ENCODE measurements around the gene CLCN2.

CLCN2 gene

DNA sequence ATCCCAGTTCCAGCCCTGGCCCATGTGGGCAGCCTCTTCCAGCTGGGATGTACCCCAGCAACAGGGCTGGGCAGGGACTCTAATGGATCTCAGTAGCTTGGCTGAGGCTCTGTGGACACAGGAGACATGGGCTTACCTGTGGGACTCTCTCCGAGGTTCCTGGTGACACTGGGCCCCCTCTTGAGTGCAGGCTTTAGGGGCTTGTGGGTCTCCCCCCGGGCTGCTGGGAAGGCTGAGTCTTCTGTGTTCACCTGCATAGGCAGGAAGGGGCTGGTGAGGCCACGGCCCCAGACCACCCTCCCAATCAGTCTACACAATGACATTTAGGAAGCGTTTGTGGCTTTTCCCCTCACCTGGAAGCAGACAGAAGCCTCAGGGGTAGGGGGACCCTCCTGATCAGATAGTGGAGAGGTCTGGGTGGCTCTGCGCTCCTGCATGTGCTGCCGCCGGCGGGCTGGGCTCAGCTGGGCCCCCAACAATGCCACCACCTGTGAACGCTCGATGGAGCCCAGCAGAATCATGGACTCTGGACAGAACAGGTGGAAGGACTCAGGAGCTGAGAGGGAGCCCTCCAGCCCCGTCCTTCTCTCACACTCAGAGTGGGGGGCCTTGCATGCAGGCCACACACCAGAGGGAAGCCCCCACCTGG, 8.4 kb downstream of the CLCN2 start:
- Histone ChIP-seq H3K14ac (ENCODE audit: low read length in 2 of 2) (no peak overlapping the region), H3K23ac (ENCODE audit: low read length in 2 of 2) (no peak overlapping the region)

DNA sequence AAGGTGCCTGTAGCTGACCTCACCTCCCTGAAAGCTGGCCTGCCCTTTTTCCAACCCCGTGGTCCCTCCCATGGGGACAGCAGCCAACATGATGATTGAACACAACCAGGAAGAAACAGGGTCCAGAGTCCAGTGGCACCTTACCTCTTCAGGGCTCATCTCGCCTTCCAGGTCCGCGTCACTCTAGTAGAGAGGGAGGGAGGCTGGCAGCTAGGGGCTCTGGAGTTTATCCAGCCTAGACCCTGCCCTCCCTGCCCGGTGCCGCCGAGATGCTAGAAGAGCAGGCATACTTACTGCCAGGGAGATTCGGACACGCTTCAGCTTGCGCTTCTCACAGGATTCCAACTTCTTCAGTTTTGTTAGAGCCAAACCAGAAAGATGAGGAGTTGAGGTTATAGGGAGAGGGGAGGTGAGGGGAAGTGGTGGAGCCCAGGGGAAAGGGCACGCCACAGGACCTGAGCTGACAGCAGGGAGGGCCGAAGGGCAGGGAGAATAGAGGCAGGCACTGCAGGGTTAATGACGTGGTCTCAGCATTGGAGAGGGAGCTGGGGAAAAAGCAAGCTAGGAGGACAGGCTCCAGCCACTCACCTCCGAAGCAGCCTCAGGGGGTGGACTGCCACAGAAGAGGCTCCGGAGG, 9.1 kb downstream of the CLCN2 start:
- H3K14ac ChIP-seq (ENCODE audit: low read length in 2 of 2) = no peak overlapping the region
- no peak overlapping the region for H2BK15ac ChIP-seq (ENCODE audit: low read depth, poor library complexity, severe bottlenecking)
- no peak overlapping the region for H4K91ac ChIP-seq (ENCODE audit: low read length)
- H3K36me3 ChIP-seq (ENCODE audit: control insufficient read depth in 1 of 2, insufficient read depth in 2 of 2, low read depth in 1 of 2, low read length in 2 of 2) = peaks cover 26 to 52% of the 10 kb centered on the region in 2 experiments
- 94% methylated on average over 15 of the region's 15 CpGs for WGBS
- H2BK5ac ChIP-seq (ENCODE audit: low read depth, low read length, poor library complexity, severe bottlenecking) = no peak overlapping the region
- H3K4me1 ChIP-seq (ENCODE audit: control insufficient read depth, insufficient read depth, low read depth, low read length) = peaks cover 36% of the 10 kb centered on the region
- no peak overlapping the region for H3K4me2 ChIP-seq (ENCODE audit: low read length, poor library complexity, severe bottlenecking)
- H3K27ac ChIP-seq (ENCODE audit: low read length, poor library complexity, severe bottlenecking) = no peak overlapping the region
- H3K9me3 ChIP-seq (ENCODE audit: control insufficient read depth, low read length) = no peaks in the 10 kb centered on the region
- no peak for DNase-seq
- H2AFZ ChIP-seq (ENCODE audit: low read depth, low read length) = no peak overlapping the region
- no peak overlapping the region for H3K9ac ChIP-seq (ENCODE audit: low read length)
- no peak overlapping the region for H3K4me3 ChIP-seq (ENCODE audit: insufficient read depth in 1 of 2, low read depth in 1 of 2, low read length in 2 of 2)
- no peak overlapping the region for H2BK12ac ChIP-seq (ENCODE audit: low read length in 2 of 2)
- H3K79me1 ChIP-seq (replicated peaks; ENCODE audit: low read length, poor library complexity, severe bottlenecking) = peaks cover 3% of the 10 kb centered on the region
- H3K27me3 ChIP-seq (ENCODE audit: control insufficient read depth in 1 of 2, insufficient read depth in 1 of 2, low read length in 2 of 2) = no peaks in the 10 kb centered on the region
- H2AK5ac ChIP-seq (ENCODE audit: low read length, severe bottlenecking) = peak overlapping the region; percentile 47
- no peak overlapping the region for H3K23ac ChIP-seq (ENCODE audit: low read length in 2 of 2)
- H2BK120ac ChIP-seq (ENCODE audit: low read depth, low read length) = no peak overlapping the region
- no peak overlapping the region for H3K18ac ChIP-seq (ENCODE audit: low read depth in 1 of 2, low read length in 2 of 2)
- no peak overlapping the region for H3K4ac ChIP-seq (ENCODE audit: low read depth in 1 of 2, low read length in 2 of 2)
- no peak overlapping the region for H4K8ac ChIP-seq (ENCODE audit: low read length)

More for the DNA sequence above, 8.4 kb downstream of the CLCN2 start:
- DNase-seq = no peak
- no peak overlapping the region for H2AK5ac ChIP-seq (ENCODE audit: low read length, severe bottlenecking)
- no peak overlapping the region for H2BK15ac ChIP-seq (ENCODE audit: low read depth, poor library complexity, severe bottlenecking)
- no peak overlapping the region for H3K4me3 ChIP-seq (ENCODE audit: insufficient read depth in 1 of 2, low read depth in 1 of 2, low read length in 2 of 2)
- H2BK120ac ChIP-seq (ENCODE audit: low read depth, low read length) = no peak overlapping the region
- H3K4me1 ChIP-seq (ENCODE audit: control insufficient read depth, insufficient read depth, low read depth, low read length) = peaks cover 32% of the 10 kb centered on the region
- peaks cover 33 to 59% of the 10 kb centered on the region in 2 experiments for H3K36me3 ChIP-seq (ENCODE audit: control insufficient read depth in 1 of 2, insufficient read depth in 2 of 2, low read depth in 1 of 2, low read length in 2 of 2)
- no peak overlapping the region for H3K4ac ChIP-seq (ENCODE audit: low read depth in 1 of 2, low read length in 2 of 2)
- no peak overlapping the region for H2AFZ ChIP-seq (ENCODE audit: low read depth, low read length)
- H2BK5ac ChIP-seq (ENCODE audit: low read depth, low read length, poor library complexity, severe bottlenecking) = no peak overlapping the region
- WGBS = 93% methylated on average over 10 of the region's 11 CpGs
- no peak overlapping the region for H4K8ac ChIP-seq (ENCODE audit: low read length)
- H3K79me1 ChIP-seq (replicated peaks; ENCODE audit: low read length, poor library complexity, severe bottlenecking) = peaks cover 3% of the 10 kb centered on the region
- H3K27ac ChIP-seq (ENCODE audit: low read length, poor library complexity, severe bottlenecking) = no peak overlapping the region
- H3K9ac ChIP-seq (ENCODE audit: low read length) = no peak overlapping the region
- no peaks in the 10 kb centered on the region for H3K27me3 ChIP-seq (ENCODE audit: control insufficient read depth in 1 of 2, insufficient read depth in 1 of 2, low read length in 2 of 2)
- no peak overlapping the region for H3K4me2 ChIP-seq (ENCODE audit: low read length, poor library complexity, severe bottlenecking)
- no peaks in the 10 kb centered on the region for H3K9me3 ChIP-seq (ENCODE audit: control insufficient read depth, low read length)
- no peak overlapping the region for H2BK12ac ChIP-seq (ENCODE audit: low read length in 2 of 2)
- no peak overlapping the region for H3K18ac ChIP-seq (ENCODE audit: low read depth in 1 of 2, low read length in 2 of 2)
- H4K91ac ChIP-seq (ENCODE audit: low read length) = no peak overlapping the region

DNA sequence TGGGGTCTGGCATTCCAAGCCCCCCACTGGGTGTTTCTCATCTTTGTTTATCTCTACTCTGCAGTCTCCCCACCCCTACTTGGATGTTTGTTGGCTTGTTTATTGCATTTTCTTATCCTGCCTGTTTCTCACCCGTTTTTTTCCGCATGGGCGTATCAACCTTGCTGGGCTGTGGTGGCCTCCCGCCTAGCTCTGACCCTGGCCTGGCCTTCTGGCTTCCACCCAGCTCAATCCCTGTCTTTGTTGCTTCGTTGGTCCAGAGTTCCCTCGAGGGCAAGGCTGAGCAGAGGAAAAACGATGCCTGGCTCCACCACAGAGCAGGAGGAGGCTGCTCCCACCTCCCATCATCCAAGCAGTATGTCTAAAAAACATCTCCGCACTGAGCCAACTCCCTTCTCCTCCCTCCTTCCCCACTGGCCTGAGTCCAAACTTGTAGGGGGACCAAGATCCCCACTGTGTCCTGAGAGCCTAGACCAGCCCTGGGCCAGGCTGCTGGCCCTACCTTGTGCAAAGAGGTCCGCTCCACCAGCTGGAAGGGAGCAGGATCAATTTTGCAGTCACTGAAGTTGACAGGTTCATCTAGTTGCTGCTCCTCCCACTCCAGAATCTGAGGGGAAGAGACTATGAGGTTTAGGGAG, 9.8 kb downstream of the CLCN2 start:
- H3K36me3 ChIP-seq (ENCODE audit: control insufficient read depth in 1 of 2, insufficient read depth in 2 of 2, low read depth in 1 of 2, low read length in 2 of 2) = peaks cover 26 to 48% of the 10 kb centered on the region in 2 experiments
- H3K14ac ChIP-seq (ENCODE audit: low read length in 2 of 2) = no peak overlapping the region
- 52% methylated on average over 9 of the region's 9 CpGs for WGBS
- no peak overlapping the region for H3K9ac ChIP-seq (ENCODE audit: low read length)
- H3K4me1 ChIP-seq (ENCODE audit: control insufficient read depth, insufficient read depth, low read depth, low read length) = peaks cover 39% of the 10 kb centered on the region
- peak overlapping the region; percentile 8 for H3K4me2 ChIP-seq (ENCODE audit: low read length, poor library complexity, severe bottlenecking)
- H3K27ac ChIP-seq (ENCODE audit: low read length, poor library complexity, severe bottlenecking) = no peak overlapping the region
- DNase-seq = no peak
- no peak overlapping the region for H3K23ac ChIP-seq (ENCODE audit: low read length in 2 of 2)
- no peak overlapping the region for H4K91ac ChIP-seq (ENCODE audit: low read length)
- peaks cover 3% of the 10 kb centered on the region for H3K79me1 ChIP-seq (replicated peaks; ENCODE audit: low read length, poor library complexity, severe bottlenecking)
- H2BK120ac ChIP-seq (ENCODE audit: low read depth, low read length) = no peak overlapping the region
- H3K4ac ChIP-seq (ENCODE audit: low read depth in 1 of 2, low read length in 2 of 2) = no peak overlapping the region
- no peaks in the 10 kb centered on the region for H3K9me3 ChIP-seq (ENCODE audit: control insufficient read depth, low read length)
- H3K27me3 ChIP-seq (ENCODE audit: control insufficient read depth in 1 of 2, insufficient read depth in 1 of 2, low read length in 2 of 2) = no peaks in the 10 kb centered on the region
- no peak overlapping the region for H2BK15ac ChIP-seq (ENCODE audit: low read depth, poor library complexity, severe bottlenecking)
- no peak overlapping the region for H4K8ac ChIP-seq (ENCODE audit: low read length)
- no peak overlapping the region for H2BK12ac ChIP-seq (ENCODE audit: low read length in 2 of 2)
- H2AK5ac ChIP-seq (ENCODE audit: low read length, severe bottlenecking) = peak overlapping the region; percentile 47
- no peak overlapping the region for H2AFZ ChIP-seq (ENCODE audit: low read depth, low read length)
- H3K18ac ChIP-seq (ENCODE audit: low read depth in 1 of 2, low read length in 2 of 2) = no peak overlapping the region
- H3K4me3 ChIP-seq (ENCODE audit: insufficient read depth in 1 of 2, low read depth in 1 of 2, low read length in 2 of 2) = no peak overlapping the region
- no peak overlapping the region for H2BK5ac ChIP-seq (ENCODE audit: low read depth, low read length, poor library complexity, severe bottlenecking)

DNA sequence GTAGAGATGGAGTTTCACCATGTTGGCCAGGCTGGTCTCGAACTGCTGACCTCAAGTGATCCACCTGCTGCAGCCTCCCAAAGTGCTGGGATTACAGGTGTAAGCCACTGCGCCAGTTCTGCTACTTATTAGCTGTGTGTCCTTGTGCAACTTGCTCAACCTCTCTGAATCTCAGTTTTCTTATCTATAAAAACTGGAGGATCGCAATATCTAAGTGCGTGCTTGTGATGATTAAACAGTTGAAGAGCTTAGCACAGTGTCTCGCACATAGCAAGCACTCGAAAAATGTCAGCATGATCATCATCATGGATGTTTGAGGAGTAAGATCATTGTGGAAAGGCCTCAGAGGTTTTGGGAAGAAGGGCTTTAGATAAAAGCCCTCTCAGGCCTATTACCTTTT, 10.8 kb downstream of the CLCN2 start:
- H3K4me2 ChIP-seq (ENCODE audit: low read length, poor library complexity, severe bottlenecking) = no peak overlapping the region
- H2BK120ac ChIP-seq (ENCODE audit: low read depth, low read length) = no peak overlapping the region
- no peak overlapping the region for H3K4me3 ChIP-seq (ENCODE audit: insufficient read depth in 1 of 2, low read depth in 1 of 2, low read length in 2 of 2)
- H2BK15ac ChIP-seq (ENCODE audit: low read depth, poor library complexity, severe bottlenecking) = no peak overlapping the region
- no peak overlapping the region for H2BK5ac ChIP-seq (ENCODE audit: low read depth, low read length, poor library complexity, severe bottlenecking)
- H4K91ac ChIP-seq (ENCODE audit: low read length) = no peak overlapping the region
- no peaks in the 10 kb centered on the region for H3K9me3 ChIP-seq (ENCODE audit: control insufficient read depth, low read length)
- H2BK12ac ChIP-seq (ENCODE audit: low read length in 2 of 2) = no peak overlapping the region
- H3K36me3 ChIP-seq (ENCODE audit: control insufficient read depth in 1 of 2, insufficient read depth in 2 of 2, low read depth in 1 of 2, low read length in 2 of 2) = peaks cover 27 to 49% of the 10 kb centered on the region in 2 experiments
- no peak overlapping the region for H2AK5ac ChIP-seq (ENCODE audit: low read length, severe bottlenecking)
- H3K4me1 ChIP-seq (ENCODE audit: control insufficient read depth, insufficient read depth, low read depth, low read length) = peaks cover 46% of the 10 kb centered on the region
- H3K23ac ChIP-seq (ENCODE audit: low read length in 2 of 2) = no peak overlapping the region
- H3K79me1 ChIP-seq (replicated peaks; ENCODE audit: low read length, poor library complexity, severe bottlenecking) = peaks cover 5% of the 10 kb centered on the region
- no peak overlapping the region for H3K14ac ChIP-seq (ENCODE audit: low read length in 2 of 2)
- H3K4ac ChIP-seq (ENCODE audit: low read depth in 1 of 2, low read length in 2 of 2) = no peak overlapping the region
- H3K18ac ChIP-seq (ENCODE audit: low read depth in 1 of 2, low read length in 2 of 2) = no peak overlapping the region
- H2AFZ ChIP-seq (ENCODE audit: low read depth, low read length) = no peak overlapping the region
- H3K27me3 ChIP-seq (ENCODE audit: control insufficient read depth in 1 of 2, insufficient read depth in 1 of 2, low read length in 2 of 2) = no peaks in the 10 kb centered on the region
- 92% methylated on average over 6 of the region's 6 CpGs for WGBS
- no peak for DNase-seq
- H3K27ac ChIP-seq (ENCODE audit: low read length, poor library complexity, severe bottlenecking) = no peak overlapping the region
- H4K8ac ChIP-seq (ENCODE audit: low read length) = no peak overlapping the region
- H3K9ac ChIP-seq (ENCODE audit: low read length) = no peak overlapping the region

Data from mesenchymal stem cell (in vitro differentiated cells and primary cell).